Astrocyte of the hippocampus (primary cell): ENCODE data around the gene LBHD2.

ENCODE experiments used
- DNase-seq: peaks from one replicate; pipeline ENCODE4 v3.0.0; 2011; ENCODE audit warnings: low read depth, low spot score

The LBHD2 gene

GRCh38 chr14:103084021-103084919 is at the start of gene LBHD2:
LBHD2 (plus strand) TSS chr14:103084210; CDS start chr14:103086013, 1,803 bp downstream.
- DNase-seq: peak; percentile 44

DNA sequence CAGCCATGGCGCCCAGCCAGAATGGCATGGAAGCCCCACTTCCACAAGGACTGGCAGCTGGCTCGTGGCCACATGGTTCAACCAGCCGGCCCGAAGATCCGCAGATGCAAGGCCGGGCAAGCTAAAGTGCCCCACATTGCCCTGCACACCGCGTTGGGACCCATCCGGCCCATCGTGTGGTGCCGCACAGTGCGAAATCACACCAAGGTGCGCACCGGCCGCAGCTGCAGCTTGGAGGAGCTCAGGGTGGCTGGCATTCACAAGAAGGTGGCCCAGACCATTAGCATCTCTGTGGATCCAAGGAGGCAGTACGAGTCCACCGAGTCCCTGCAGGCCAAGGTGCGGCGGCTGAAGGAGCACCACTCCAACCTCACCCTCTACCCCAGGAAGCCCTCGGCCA is 42.5 kb upstream of the LBHD2 start:
- no peak for DNase-seq

DNA sequence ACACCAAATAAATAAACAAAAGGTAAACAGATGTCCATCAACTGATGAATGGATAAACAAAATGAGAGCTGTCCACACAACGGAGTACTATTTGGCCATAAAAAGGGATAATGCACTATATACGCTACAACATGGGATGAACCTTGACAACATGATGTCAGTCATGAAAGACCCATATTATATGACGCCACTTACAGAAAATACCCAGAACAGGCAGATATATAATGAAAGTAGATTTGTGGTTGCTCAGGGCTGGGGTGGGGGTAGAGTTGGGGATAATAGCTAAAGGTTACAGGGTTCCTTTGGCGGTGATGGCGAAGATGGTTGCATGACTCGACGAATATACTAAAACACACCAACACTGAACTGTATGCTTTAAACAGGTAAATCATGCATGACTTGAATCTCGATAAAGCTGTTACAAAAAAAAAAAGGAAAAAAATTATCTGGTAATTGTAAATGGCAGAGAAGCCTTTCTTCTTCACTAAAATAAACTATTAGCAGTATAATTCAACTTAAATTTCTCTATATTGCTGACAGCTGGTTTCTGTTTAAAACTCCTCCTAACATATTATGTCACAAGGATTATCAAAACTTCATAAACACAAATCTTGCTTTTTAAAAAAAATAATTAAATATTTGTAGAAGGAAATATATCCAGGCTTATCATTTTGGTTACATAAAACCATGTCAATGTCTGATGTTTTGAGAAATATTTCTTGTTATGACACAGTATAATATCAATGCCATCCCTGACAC is 40.6 kb upstream of the LBHD2 start:
- DNase-seq: no peak

- DNase-seq: no peak
Measured at GRCh38 chr14:103045371-103045869, 38.6 kb upstream of the LBHD2 start.

DNA sequence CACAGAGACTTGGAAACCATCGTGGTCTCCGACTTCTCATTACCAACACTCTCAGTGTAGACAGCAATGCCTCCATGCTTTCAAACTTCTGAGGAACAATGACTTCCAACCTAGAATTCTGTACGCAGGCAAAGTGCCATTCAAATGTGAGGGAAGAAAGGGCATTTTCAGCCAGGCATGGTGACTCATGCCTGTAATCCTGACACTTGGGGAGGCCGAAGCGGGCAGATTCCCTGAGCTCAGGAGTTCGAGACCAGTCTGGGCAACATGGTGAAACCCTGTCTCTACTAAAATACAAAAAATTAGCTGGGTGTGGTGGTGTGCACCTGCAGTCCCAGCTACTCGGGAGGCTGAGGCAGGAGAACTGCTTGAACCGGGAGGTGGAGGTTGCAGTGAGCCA is 36.6 kb upstream of the LBHD2 start:
- DNase-seq: peak; percentile 20

- no peak for DNase-seq
Measured at GRCh38 chr14:103050935-103051334, 33.1 kb upstream of the LBHD2 start.

DNA sequence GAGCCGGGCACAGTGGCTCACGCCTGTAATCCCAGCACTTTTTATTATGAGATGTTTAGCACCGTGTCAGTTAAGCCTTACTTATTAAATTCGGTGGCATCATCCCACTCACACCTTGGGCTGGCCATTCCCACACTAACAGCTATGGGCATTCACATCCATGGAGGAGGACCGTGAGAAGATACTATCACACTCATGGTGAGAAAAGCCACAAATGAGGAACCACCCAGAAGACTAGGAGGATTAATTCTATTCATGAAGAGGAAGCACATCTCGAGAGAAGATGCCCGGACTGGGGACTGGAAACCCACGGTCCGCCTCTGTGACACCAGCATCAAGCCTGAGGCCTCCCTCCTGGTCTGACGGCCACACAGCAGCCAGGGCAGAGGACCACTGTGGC is 31.6 kb upstream of the LBHD2 start:
- DNase-seq: no peak

GRCh38 chr14:103055695-103056094 is 28.3 kb upstream of the LBHD2 start:
- DNase-seq: no peak

DNA sequence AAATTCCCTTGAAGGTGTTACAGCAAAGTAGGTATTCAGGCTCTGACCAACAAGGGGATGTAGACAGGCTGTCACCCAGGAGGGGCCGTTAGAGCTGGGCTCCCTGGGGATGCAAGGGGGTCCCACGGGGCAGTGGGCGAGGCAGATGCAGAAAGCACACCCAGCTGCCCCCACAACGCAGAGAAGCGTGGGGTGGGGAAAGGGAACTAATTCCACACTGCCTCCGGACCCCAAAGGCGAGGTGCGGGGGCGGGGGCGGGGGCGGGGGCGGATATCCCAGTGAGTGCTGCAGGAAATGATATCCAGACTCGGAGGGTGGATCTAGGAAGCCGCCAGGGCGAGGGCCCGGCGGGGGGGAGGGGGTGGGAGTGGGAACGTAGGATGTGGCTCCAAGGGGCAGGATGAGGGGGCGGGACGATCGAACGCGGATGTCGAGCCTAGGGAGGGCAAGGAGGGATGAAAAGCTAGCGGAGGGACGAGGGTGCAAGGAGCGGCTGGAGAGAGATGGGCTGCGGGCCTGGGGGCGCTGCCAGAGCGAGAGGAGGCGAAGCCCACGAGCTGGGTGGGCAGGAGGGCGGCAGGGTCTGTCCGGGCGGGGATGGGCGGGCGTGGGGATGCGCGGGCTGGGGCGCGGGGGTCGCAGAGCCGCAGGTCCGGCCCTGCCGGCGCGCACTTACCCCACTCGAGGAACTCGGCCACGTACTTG is 27.5 kb upstream of the LBHD2 start:
- peak; percentile 72 for DNase-seq

DNA sequence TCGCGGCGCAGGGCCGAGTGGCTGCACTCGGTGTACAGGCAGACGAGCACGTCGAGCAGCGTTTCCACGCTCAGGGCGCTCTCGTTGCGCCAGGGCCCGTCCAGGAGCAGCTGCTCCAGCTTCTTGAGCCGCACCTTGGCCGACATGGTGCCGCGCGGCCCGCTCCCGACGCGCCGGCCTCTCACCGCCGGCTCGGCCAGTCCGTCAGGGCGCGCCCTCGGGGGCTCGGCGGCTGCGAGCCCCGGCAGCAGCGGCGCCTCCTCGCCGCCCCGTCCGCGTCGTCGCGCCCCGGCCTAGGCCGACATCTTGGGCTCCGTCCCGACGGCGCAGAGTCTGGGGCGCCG is 27.0 kb upstream of the LBHD2 start:
- DNase-seq: no peak

DNA sequence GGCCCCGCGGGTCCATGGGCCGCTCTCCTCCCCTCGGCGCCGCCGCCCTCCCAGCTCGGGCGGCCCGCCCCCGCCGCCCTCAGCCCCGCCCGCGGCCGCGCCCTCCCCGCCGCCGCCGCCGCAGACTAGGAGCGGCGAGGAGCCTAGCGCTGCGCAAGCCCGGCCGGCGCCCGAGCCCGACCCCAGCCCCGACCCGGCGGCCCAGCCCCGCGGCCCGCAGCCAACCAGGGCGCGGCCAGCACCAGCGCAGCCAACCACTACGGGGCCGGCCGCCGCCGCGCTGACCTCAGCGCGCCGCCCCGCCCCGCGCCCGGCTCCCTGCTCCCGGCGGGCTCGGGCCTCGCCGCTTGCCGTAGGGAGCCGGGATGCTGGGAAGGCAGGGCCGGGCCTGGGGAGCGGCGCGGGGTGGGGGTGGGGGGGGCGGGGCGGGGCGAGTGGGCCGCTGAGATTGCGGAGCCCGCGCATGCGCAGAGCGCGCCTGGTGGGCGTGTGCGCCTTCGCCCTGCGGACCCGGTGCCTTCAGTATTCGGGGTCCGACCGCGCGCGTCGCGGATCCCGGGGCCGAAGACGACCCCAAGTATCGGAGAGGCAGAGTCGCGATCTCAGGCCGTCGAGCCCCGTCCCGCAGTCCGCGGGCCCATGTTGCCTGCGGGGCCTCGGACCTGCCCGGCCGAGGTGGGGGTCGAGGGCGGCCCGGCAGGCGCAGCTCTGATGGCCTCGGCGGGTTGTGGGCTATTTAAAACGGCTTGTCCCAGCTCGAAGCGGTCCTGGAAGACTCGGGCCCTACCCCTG is 26.4 kb upstream of the LBHD2 start, which contains the start of gene CDC42BPB:
Gene CDC42BPB, minus strand, starts transcription at position 178 of the 792 bp plus-strand sequence. CDS start 376 bp downstream, outside the sequence.
- DNase-seq: peak; percentile 98

- no peak for DNase-seq
Measured at GRCh38 chr14:103058164-103059055, 25.6 kb upstream of the LBHD2 start.

DNA sequence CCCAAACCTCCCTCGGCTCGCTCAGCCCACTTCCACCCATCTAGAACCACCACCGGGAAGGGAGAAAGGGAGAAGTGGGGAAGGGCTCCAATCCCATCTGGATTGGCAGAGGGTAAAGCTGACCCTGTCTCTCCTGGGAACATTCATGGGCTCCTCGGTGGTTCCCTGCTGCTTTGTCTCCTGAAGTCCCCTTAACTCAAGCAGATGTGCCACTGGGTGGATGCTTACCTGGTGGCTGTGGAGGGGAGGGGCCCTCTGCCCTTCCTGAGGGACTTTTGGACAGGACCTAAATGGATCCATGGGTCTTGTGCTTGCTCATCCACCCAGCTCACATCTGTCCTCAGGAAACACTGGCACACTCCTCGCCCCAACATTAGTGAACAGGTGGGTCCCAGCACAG is 24.5 kb upstream of the LBHD2 start:
- no peak for DNase-seq

DNA sequence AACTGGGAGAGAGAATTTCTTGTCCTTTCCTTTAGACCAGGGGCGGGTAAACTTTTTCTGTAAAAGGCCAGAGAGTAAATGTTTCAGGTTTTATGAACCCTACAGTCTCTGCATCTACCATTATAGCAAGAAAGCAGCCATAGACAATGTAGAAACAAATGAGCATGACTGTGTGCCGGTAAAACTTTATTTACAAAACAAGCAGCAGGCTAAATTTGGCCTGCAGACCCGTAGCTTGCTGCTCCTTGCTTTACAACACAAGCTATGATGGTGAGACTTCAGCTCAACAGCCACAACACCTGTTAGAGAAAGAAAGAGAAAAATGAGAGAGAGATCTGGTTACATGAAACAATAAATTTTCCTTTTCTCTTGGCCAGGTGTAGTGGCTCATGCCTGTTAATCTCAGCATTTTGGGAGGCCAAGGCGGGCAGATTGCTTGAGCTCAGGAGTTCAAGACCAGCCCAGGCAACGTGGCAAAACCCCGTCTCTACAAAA is 22.5 kb upstream of the LBHD2 start:
- no peak for DNase-seq

GRCh38 chr14:103064436-103064835 is 19.6 kb upstream of the LBHD2 start:
- DNase-seq: no peak

DNA sequence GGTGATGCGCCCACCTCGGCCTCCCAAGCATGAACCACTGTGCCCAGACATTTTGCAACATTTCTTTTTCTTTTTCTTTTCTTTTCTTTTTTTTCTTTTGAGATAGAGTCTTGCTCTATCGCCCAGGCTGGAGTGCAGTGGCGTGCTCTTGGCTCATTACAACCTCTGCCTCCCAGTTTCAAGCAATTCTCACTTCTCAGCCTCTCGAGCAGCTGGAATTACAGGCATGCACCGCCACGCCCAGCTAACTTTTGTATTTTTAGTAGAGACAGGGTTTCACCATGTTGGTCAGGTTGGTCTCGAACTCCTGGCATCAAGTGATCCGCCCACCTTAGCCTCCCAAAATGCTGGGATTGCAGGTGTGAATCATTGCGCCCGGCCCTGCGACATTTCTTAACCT is 19.0 kb upstream of the LBHD2 start:
- DNase-seq: no peak

- no peak for DNase-seq
Measured at GRCh38 chr14:103065861-103066260, 18.1 kb upstream of the LBHD2 start.

- no peak for DNase-seq
Measured at GRCh38 chr14:103066399-103066798, 17.6 kb upstream of the LBHD2 start.

DNA sequence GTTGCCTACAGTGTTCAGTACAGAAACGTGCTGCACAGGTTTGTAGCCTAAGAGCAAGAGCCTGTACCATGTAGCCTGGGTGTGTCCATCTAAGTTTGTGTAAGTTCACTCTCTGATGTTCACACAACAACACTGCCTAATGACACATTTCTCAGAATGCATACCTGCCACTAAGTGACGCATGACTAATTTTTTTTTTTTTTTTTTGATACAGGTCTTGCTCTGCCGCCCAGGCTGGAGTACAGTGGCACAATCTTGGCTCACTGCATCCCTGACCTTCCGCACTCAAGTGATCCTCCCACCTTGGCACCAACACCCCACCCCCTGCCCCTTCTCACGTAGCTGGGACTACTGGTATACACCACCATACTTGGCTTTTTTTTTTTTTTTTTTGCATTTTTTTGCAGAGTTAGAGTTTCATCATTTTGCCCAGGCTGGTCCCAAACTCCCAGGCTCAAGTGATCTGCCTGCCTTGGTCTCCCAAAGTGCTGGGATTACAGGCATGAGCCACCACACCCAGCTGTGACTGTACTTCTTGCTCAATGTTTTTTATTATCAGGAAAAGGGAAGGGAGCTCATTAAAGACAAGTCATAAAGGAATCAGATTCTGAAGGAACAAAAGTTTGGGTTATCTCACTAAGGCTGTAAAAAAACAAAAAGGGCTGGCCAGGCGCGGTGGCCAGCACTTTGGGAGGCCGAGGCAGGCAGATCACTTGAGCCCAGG is 16.6 kb upstream of the LBHD2 start:
- peak; percentile 47 for DNase-seq
